ENCODE results near the gene ITCH.
A peak's percentile ranks its signal among the peaks of the same experiment; 100 is the strongest.

Gene ITCH

GRCh38 chr20:34535857-34536256 is 172.8 kb downstream of the ITCH start:
- no peak for DNase-seq

- peak; percentile 52 for DNase-seq
These were observed 173.8 kb downstream of the ITCH start for GRCh38 chr20:34536798-34537394.

- no peak for DNase-seq
These were observed 174.6 kb downstream of the ITCH start for GRCh38 chr20:34537651-34538050.

GRCh38 chr20:34538671-34539123 is 175.6 kb downstream of the ITCH start:
- peak; percentile 56 for DNase-seq

- no peak for DNase-seq
These were observed 176.7 kb downstream of the ITCH start for GRCh38 chr20:34539756-34540155.

GRCh38 chr20:34540596-34541263 is 177.7 kb downstream of the ITCH start:
- DNase-seq = no peak

GRCh38 chr20:34541264-34541901 is 178.3 kb downstream of the ITCH start:
- DNase-seq = no peak

GRCh38 chr20:34541917-34542316 is 178.8 kb downstream of the ITCH start:
- DNase-seq = no peak

GRCh38 chr20:34542439-34542838 is 179.4 kb downstream of the ITCH start:
- DNase-seq = no peak

- no peak for DNase-seq
These were observed 180.5 kb downstream of the ITCH start for GRCh38 chr20:34543463-34544056.

- DNase-seq = peak; percentile 15
These were observed 181.2 kb downstream of the ITCH start for GRCh38 chr20:34544109-34544796.

GRCh38 chr20:34546751-34547181 is 183.7 kb downstream of the ITCH start:
- DNase-seq = no peak

GRCh38 chr20:34547844-34548613 is 185.0 kb downstream of the ITCH start:
- no peak for DNase-seq

- no peak for DNase-seq
These were observed 186.3 kb downstream of the ITCH start for GRCh38 chr20:34549291-34549928.

- no peak for DNase-seq
These were observed 186.8 kb downstream of the ITCH start for GRCh38 chr20:34549929-34550305.

- no peak for DNase-seq
These were observed 189.5 kb downstream of the ITCH start for GRCh38 chr20:34552569-34552968.

GRCh38 chr20:34553366-34553867 is 190.3 kb downstream of the ITCH start:
- no peak for DNase-seq

GRCh38 chr20:34557936-34558319 is 194.9 kb downstream of the ITCH start:
- no peak for DNase-seq

GRCh38 chr20:34558320-34559218 is 195.5 kb downstream of the ITCH start, which contains the start of gene MAP1LC3A:
TSS of gene MAP1LC3A (plus strand) at chr20:34558718. CDS start at chr20:34558869, 151 bp downstream.
- peak; percentile 92 for DNase-seq
